Neural progenitor cell (in vitro differentiated cells): Measurements from ENCODE around the gene AP2A2. TPM values are rescaled to one million over a fixed set of nuclear protein-coding genes. Genes with fewer than 3 reads are reported as not detected.

ENCODE experiments used
- DNase-seq: peaks from one replicate; pipeline ENCODE4 v3.0.0-alpha.2; 2016; ENCODE audit warnings: low spot score
- H2AFZ ChIP-seq: fragments of 200-600 bp; sonication (generic); replicated peaks from 2 replicates; pipeline ENCODE4 v1.6.1; 2016; ENCODE audit warnings: antibody characterized with exemption
- H3F3A ChIP-seq: fragments of 200-600 bp; sonication (generic); 2 replicates; pipeline ENCODE4 v1.6.1; 2016; ENCODE audit warnings: antibody characterized with exemption, low read depth
- H3K27ac ChIP-seq: fragments of 200-600 bp; sonication (generic); 2 replicates; pipeline ENCODE4 v1.5.1; 2016; ENCODE audit warnings: mild to moderate bottlenecking
- H3K27me3 ChIP-seq: fragments of 200-600 bp; sonication (generic); 2 replicates; pipeline ENCODE4 v1.6.1; 2016; ENCODE audit warnings: mild to moderate bottlenecking, moderate library complexity
- H3K36me3 ChIP-seq: fragments of 200-600 bp; sonication (generic); 2 replicates; pipeline ENCODE4 v1.5.1; 2016
- H3K4me1 ChIP-seq: fragments of 200-600 bp; sonication (generic); 2 replicates; pipeline ENCODE4 v1.6.1; 2016; ENCODE audit warnings: mixed run types
- H3K4me2 ChIP-seq: fragments of 200-600 bp; sonication (generic); 2 replicates; pipeline ENCODE4 v1.6.1; 2016
- H3K4me3 ChIP-seq: fragments of 200-600 bp; sonication (generic); 2 replicates; pipeline ENCODE4 v1.5.1; 2016
- H3K79me2 ChIP-seq: fragments of 200-600 bp; sonication (generic); 2 replicates; pipeline ENCODE4 v1.6.1; 2016; ENCODE audit warnings: low read depth
- H3K9ac ChIP-seq: fragments of 200-600 bp; sonication (generic); 2 replicates; pipeline ENCODE4 v1.6.1; 2016
- H3K9me3 ChIP-seq: fragments of 200-600 bp; sonication (generic); 2 replicates; pipeline ENCODE4 v1.5.1; 2016; ENCODE audit warnings: low read depth
- H4K20me1 ChIP-seq: fragments of 200-600 bp; sonication (generic); 2 replicates; pipeline ENCODE4 v1.6.1; 2016; ENCODE audit warnings: low read depth
- H3K27ac Mint-ChIP-seq: 3 replicates; pipeline ENCODE4 v1.8.0; 2021; ENCODE audit warnings: mixed read lengths
- H3K27me3 Mint-ChIP-seq: 2 replicates; pipeline ENCODE4 v1.8.0; 2022; ENCODE audit warnings: low read depth, mild to moderate bottlenecking, inconsistent platforms, moderate library complexity, mixed read lengths; ENCODE audit not compliant: insufficient read depth
- H3K36me3 Mint-ChIP-seq: 3 replicates; pipeline ENCODE4 v1.8.0; 2021; ENCODE audit warnings: mixed read lengths
- H3K4me1 Mint-ChIP-seq: 3 replicates; pipeline ENCODE4 v1.8.0; 2021; ENCODE audit warnings: mixed read lengths
- H3K4me3 Mint-ChIP-seq: 3 replicates; pipeline ENCODE4 v1.8.0; 2021; ENCODE audit warnings: mild to moderate bottlenecking, moderate library complexity, mixed read lengths
- H3K9me3 Mint-ChIP-seq: 3 replicates; pipeline ENCODE4 v1.8.0; 2020; ENCODE audit warnings: mixed read lengths
- EZH2 ChIP-seq: fragments of 200-600 bp; sonication (generic); IDR thresholded peaks from 2 replicates; pipeline ENCODE4 v1.6.1; 2017; ENCODE audit warnings: antibody characterized with exemption, mild to moderate bottlenecking, moderate library complexity
- EZH2phosphoT487 ChIP-seq: fragments of 200-600 bp; sonication (generic); IDR thresholded peaks from 2 replicates; pipeline ENCODE4 v1.6.1; 2017; ENCODE audit warnings: antibody characterized with exemption
- total RNA-seq: library from RNA; depleted of rRNA; stranded (reverse); fragments of >200 nt; gene quantifications from 2 replicates; pipeline ENCODE4 v1.2.3, GENCODE V29; 2015; ENCODE audit warnings: low replicate concordance
- TF ChIP-seq, protein P1 (sequence below): fragments of 200-600 bp; sonication (generic); IDR thresholded peaks from 2 replicates; pipeline ENCODE4 v1.5.1; 2017; ENCODE audit warnings: antibody characterized with exemption, mild to moderate bottlenecking

The AP2A2 gene
- total RNA-seq, 1 donor from 2014 or later, result 67.5 TPM

DNA sequence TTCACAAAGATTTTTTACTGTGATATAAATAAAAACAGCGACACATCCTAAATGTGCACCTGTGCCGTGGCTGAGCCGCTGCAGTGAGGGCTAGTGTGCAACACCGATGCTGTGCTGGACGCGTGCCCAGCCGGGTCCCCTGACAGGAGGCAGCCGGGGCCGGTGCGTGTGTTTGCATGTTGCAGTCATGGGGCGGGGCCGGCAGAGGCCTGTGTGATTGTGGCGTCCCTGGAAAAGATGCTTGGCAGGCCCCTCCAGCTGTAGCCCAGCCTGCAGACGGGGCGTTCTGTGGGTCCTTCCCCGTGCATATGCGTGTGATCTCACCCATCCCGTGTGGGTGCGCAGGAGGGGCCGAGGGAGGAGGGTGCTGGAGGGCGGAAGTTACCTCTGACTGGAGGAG lies 80.3 kb downstream of the AP2A2 start:
- DNase-seq, result no peak
- H3K36me3 ChIP-seq, result no peaks in the 10 kb centered on the region
- H3K27me3 ChIP-seq, result no peaks in the 10 kb centered on the region
- H3K27ac ChIP-seq, result no peak overlapping the region
- H4K20me1 ChIP-seq, result peaks cover 16% of the 10 kb centered on the region
- TF ChIP-seq EZH2phosphoT487, result no peak
- TF ChIP-seq EZH2, result no peak
- TF ChIP-seq, protein P1, sequence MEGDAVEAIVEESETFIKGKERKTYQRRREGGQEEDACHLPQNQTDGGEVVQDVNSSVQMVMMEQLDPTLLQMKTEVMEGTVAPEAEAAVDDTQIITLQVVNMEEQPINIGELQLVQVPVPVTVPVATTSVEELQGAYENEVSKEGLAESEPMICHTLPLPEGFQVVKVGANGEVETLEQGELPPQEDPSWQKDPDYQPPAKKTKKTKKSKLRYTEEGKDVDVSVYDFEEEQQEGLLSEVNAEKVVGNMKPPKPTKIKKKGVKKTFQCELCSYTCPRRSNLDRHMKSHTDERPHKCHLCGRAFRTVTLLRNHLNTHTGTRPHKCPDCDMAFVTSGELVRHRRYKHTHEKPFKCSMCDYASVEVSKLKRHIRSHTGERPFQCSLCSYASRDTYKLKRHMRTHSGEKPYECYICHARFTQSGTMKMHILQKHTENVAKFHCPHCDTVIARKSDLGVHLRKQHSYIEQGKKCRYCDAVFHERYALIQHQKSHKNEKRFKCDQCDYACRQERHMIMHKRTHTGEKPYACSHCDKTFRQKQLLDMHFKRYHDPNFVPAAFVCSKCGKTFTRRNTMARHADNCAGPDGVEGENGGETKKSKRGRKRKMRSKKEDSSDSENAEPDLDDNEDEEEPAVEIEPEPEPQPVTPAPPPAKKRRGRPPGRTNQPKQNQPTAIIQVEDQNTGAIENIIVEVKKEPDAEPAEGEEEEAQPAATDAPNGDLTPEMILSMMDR, result no peak
- no peak overlapping the region for H3K4me2 ChIP-seq
- no peaks in the 10 kb centered on the region for H3F3A ChIP-seq
- H3K79me2 ChIP-seq, result no peaks in the 10 kb centered on the region
- peak overlapping the region; percentile 0 for H3K9ac ChIP-seq
- no peaks in the 10 kb centered on the region for H3K9me3 ChIP-seq
- H3K4me1 ChIP-seq, result no peaks in the 10 kb centered on the region
- no peak overlapping the region for H3K27ac Mint-ChIP-seq
- H3K9me3 Mint-ChIP-seq, result no peaks in the 10 kb centered on the region
- H3K27me3 Mint-ChIP-seq, result peaks cover 4% of the 10 kb centered on the region
- H3K4me1 Mint-ChIP-seq, result peaks cover 11% of the 10 kb centered on the region
- H3K4me3 ChIP-seq, result no peak overlapping the region
- H3K4me3 Mint-ChIP-seq, result no peak overlapping the region
- no peak overlapping the region for H2AFZ ChIP-seq
- H3K36me3 Mint-ChIP-seq, result peaks cover 26% of the 10 kb centered on the region

DNA sequence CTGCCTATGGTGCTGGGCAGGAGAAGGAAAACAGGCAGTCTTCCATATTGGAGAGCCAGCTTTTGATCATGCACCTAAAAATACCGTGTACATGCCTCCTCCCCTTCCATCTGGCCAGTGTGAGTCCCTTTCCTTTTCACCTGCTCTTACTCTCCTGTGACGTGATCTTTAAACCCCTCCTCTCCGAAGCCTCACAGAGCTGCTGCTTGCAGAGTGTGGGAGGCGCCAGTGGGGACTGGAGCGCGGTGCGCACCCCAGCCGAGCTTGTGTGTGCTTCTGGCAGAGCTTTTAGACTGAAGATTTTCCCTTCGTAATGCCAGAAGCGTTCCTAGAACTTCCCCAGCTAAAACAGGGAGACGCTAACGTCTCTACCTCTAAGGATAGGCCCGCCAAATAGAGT lies 81.1 kb downstream of the AP2A2 start:
- Histone ChIP-seq H3K4me2 (no peak overlapping the region), H3K27me3 (no peaks in the 10 kb centered on the region), H3K36me3 (no peaks in the 10 kb centered on the region), H3K9me3 (no peaks in the 10 kb centered on the region), H3F3A (no peaks in the 10 kb centered on the region), H4K20me1 (peaks cover 10% of the 10 kb centered on the region), H3K79me2 (no peaks in the 10 kb centered on the region), H3K27ac (no peak overlapping the region), H3K9ac (no peak overlapping the region), H3K4me3 (no peak overlapping the region), H2AFZ (no peak overlapping the region), H3K4me1 (no peaks in the 10 kb centered on the region)
- Mint-ChIP-seq H3K4me1 (peaks cover 11% of the 10 kb centered on the region), H3K27ac (no peak overlapping the region), H3K27me3 (no peaks in the 10 kb centered on the region), H3K4me3 (no peak overlapping the region), H3K36me3 (peaks cover 20% of the 10 kb centered on the region), H3K9me3 (no peaks in the 10 kb centered on the region)
- DNase-seq, result no peak
- TF ChIP-seq EZH2, result no peak
- no peak for TF ChIP-seq EZH2phosphoT487
- TF ChIP-seq, protein P1, result no peak

DNA sequence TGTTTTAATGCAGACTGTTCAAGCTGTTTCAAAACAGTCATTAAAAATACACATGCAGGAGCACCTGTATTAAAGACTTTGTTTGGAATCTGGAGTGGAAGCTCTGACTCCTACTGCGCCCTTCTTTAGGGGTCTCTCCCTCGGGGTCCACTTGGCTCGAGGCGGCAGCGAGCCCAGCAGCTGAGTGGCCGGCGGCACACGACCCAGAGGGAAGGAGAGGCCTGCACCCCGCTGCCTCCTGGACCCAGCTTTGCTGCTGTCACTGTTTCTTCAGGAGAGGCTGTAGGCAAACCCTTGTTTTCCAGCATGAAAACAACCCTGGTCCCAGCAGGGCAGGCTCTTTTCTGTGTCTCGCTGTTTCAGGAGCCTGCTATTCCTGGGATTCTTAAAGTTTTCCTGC lies 81.6 kb downstream of the AP2A2 start:
- no peak overlapping the region for H2AFZ ChIP-seq
- H3K4me1 ChIP-seq, result no peaks in the 10 kb centered on the region
- H4K20me1 ChIP-seq, result peaks cover 8% of the 10 kb centered on the region
- Mint-ChIP-seq H3K9me3 (no peaks in the 10 kb centered on the region), H3K4me1 (peaks cover 11% of the 10 kb centered on the region), H3K27ac (no peak overlapping the region), H3K36me3 (peaks cover 19% of the 10 kb centered on the region), H3K27me3 (peaks cover 2% of the 10 kb centered on the region), H3K4me3 (no peak overlapping the region)
- H3K27me3 ChIP-seq, result no peaks in the 10 kb centered on the region
- H3F3A ChIP-seq, result no peaks in the 10 kb centered on the region
- DNase-seq, result no peak
- no peaks in the 10 kb centered on the region for H3K36me3 ChIP-seq
- no peaks in the 10 kb centered on the region for H3K79me2 ChIP-seq
- no peaks in the 10 kb centered on the region for H3K9me3 ChIP-seq
- no peak overlapping the region for H3K4me3 ChIP-seq
- H3K27ac ChIP-seq, result no peak overlapping the region
- H3K9ac ChIP-seq, result no peak overlapping the region
- TF ChIP-seq EZH2, result no peak
- TF ChIP-seq, protein P1, result no peak
- no peak for TF ChIP-seq EZH2phosphoT487
- H3K4me2 ChIP-seq, result no peak overlapping the region
